ENCODE data around the gene DAGLB.

DNA sequence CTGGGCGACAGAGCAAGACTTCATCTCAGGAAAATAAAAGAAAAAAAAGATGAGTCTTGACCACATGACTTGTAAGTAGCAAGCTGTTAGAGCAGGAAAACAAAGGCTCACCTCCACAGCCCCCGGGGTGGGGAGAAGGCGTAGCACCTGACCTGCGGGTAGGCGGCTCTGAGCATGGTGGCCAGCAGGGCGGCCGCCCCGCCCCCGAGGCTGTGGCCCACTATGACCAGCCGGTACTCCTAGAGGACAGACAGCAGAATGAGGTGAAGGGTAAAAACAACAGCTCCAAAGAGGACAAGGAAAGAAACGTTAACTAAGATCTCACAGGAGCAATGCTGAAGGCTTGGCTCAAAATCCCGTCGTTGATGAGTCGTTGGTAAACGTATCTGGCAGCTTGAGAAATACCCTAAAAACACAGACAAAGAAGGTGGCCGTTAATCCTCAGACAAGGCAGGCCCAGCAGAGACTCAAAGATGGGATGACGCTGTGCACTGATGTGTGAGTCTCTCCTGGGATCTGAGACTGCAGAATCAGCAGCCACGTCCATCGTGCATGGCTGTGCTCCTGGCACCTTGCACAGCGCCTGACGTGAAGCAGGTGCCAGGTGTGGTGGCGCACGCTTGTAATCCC is 31.1 kb downstream of the DAGLB start:
- TF ChIP-seq GATA2 (IDR thresholded peaks at IDR 0.05; ENCODE audit: low read depth, low read length) (no peak), GATA3 (IDR thresholded peaks at IDR 0.05; ENCODE audit: low read depth, low read length) (no peak)
